Sigmoid colon (tissue), 7 donors: ENCODE results near the gene SHISAL1. TPM values are rescaled to one million over a fixed set of nuclear protein-coding genes. Genes with fewer than 3 reads are reported as not detected.

Source experiments
- DNase-seq: peaks from one replicate; pipeline ENCODE4 v3.0.0-alpha.2; 2019
- H3K27ac ChIP-seq, 4 donors: fragments of 200-600 bp; sonication (generic); one replicate each; pipeline ENCODE4 v1.5.1; 2016 to 2019; ENCODE audit warnings: mild to moderate bottlenecking in 1 of 4
- H3K27me3 ChIP-seq, 3 donors: fragments of 200-600 bp; sonication (generic); one replicate each; pipeline ENCODE4 v1.5.1; 2019; ENCODE audit warnings: mild to moderate bottlenecking in 1 of 3
- H3K36me3 ChIP-seq, 4 donors: fragments of 200-600 bp; sonication (generic); one replicate each; pipeline ENCODE4 v1.5.1; 2016 to 2019
- H3K4me1 ChIP-seq, 4 donors: fragments of 200-600 bp; sonication (generic); one replicate each; pipeline ENCODE4 v1.5.1; 2017 to 2019
- H3K4me3 ChIP-seq, 4 donors: fragments of 200-600 bp; sonication (generic); one replicate each; pipeline ENCODE4 v1.5.1; 2017 to 2019; ENCODE audit warnings: mild to moderate bottlenecking in 2 of 4, moderate library complexity in 1 of 4
- H3K9me3 ChIP-seq, 4 donors: fragments of 200-600 bp in 3 of 4; sonication (generic) in 3 of 4; one replicate each; pipeline versions ENCODE4 v1.5.1 to v1.6.1; 2013 to 2019
- EP300 ChIP-seq, 4 donors: sonication (generic); formaldehyde crosslinking; IDR thresholded peaks; one replicate each; pipeline ENCODE4 v1.6.1; 2017; ENCODE audit warnings: antibody characterized with exemption in 4 of 4
- POLR2A ChIP-seq, 2 donors: fragments of 450-650 bp; IDR thresholded peaks; one replicate each; pipeline ENCODE4 v1.6.1; 2016; ENCODE audit warnings: antibody characterized with exemption in 2 of 2, mild to moderate bottlenecking in 2 of 2, moderate library complexity in 2 of 2
- POLR2AphosphoS5 ChIP-seq, 4 donors: sonication (generic); formaldehyde crosslinking; IDR thresholded peaks; one replicate each; pipeline ENCODE4 v1.6.1; 2017; ENCODE audit warnings: antibody characterized with exemption in 4 of 4
- WGBS, 2 donors: extraction: QIAGEN DNeasy Blood & Tissue Kit; methylation state at CpG; one replicate each; pipeline ENCODE4 v1.1.7; 2013; 5-methylcytosine and 5-hydroxymethylcytosine counted together
- intact Hi-C: fragments of 100-400 bp; cut with DNase I; formaldehyde crosslinking; loops from one replicate; pipeline ENCODE4 v1.15.1; 2023
- polyA plus RNA-seq, 3 donors: library from polyadenylated mRNA; stranded (reverse); fragments of 200-250 nt; gene quantifications; one replicate each; pipeline ENCODE4 v1.2.3, GENCODE V29; 2013
- total RNA-seq, 4 donors: library from RNA; depleted of rRNA; stranded (reverse); fragments of >200 nt; gene quantifications; one replicate each; pipeline ENCODE4 v1.1.0, GENCODE V29; 2016
- TF ChIP-seq, protein P1 (sequence below), 4 experiments: fragments of 450-650 bp in 3 of 4; fragments of 200-600 bp in 1 of 4; IDR thresholded peaks; one replicate each; pipeline ENCODE4 v1.5.1; 2016 to 2019; ENCODE audit warnings: antibody characterized with exemption in 4 of 4, mild to moderate bottlenecking in 3 of 4, moderate library complexity in 2 of 4
- donor health status: healthy with polysubstance abuse.
- donor health status: Bipolar disorder and iron deficiency.
- donor health status: healthy.

The SHISAL1 gene
- total and polyA plus RNA-seq, 7 donors, result 0.23 to 32.4 (median 20.7) TPM

DNA sequence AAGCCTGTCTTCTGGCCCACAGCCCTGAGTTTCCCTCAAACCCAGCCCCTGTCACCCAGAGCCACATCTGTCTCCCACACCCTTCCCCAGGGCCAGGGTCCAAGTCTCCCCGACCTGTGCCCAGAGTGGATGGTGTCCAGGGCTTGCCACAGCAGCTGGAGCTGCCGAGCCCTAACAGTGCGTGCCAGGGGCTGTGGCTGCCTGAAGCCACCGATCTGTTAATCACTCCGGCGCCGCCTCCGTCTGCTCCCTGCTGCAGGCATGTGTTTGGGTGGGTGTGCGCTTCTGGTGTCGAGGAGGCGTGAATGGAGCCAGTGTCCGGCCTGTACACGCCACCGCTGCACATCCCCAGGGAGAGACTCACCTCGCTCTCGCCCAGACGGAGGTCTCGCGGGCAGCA is 26.1 kb downstream of the SHISAL1 start:
- no peaks in the 10 kb centered on the region for H3K9me3 ChIP-seq
- no peak overlapping the region for H3K4me3 ChIP-seq
- H3K4me1 ChIP-seq, result peaks cover 0 to 11% (median 2%) of the 10 kb centered on the region in 4 donors

DNA sequence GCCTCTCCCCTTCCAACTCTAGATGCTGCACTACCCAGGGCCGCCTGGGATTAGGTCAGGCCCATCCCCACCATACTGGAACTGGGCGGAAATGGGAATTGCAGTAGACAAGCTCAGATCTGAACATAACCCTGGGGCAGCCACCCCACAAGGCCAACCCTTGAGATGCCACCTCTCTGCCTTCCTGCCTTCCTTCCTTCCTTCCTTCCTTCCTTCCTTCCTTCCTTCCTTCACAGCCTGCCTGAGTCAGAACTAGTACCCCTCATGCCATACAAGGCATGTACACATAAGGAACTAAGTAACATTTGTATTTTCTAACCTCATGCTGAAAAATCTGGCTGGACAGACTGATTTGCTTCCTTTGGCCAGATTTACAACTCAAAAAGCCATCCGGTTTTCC is 28.0 kb downstream of the SHISAL1 start:
- no peak for DNase-seq
- Histone ChIP-seq H3K36me3 (peaks cover 0 to 30% (median 2%) of the 10 kb centered on the region in 4 donors), H3K9me3 (no peaks in the 10 kb centered on the region), H3K27me3 (no peaks in the 10 kb centered on the region), H3K4me1 (peaks cover 0 to 8% (median 0%) of the 10 kb centered on the region in 4 donors), H3K27ac (no peak overlapping the region), H3K4me3 (no peak overlapping the region)
- intact Hi-C loops, result no loop called here
- 66 to 74% methylated on average over 3 of the region's 3 CpGs for WGBS, 2 donors
- TF ChIP-seq POLR2AphosphoS5 (IDR thresholded peaks at IDR 0.05) (no peak), EP300 (IDR thresholded peaks at IDR 0.05) (no peak), POLR2A (IDR thresholded peaks at IDR 0.05) (no peak)
- TF ChIP-seq, protein P1, sequence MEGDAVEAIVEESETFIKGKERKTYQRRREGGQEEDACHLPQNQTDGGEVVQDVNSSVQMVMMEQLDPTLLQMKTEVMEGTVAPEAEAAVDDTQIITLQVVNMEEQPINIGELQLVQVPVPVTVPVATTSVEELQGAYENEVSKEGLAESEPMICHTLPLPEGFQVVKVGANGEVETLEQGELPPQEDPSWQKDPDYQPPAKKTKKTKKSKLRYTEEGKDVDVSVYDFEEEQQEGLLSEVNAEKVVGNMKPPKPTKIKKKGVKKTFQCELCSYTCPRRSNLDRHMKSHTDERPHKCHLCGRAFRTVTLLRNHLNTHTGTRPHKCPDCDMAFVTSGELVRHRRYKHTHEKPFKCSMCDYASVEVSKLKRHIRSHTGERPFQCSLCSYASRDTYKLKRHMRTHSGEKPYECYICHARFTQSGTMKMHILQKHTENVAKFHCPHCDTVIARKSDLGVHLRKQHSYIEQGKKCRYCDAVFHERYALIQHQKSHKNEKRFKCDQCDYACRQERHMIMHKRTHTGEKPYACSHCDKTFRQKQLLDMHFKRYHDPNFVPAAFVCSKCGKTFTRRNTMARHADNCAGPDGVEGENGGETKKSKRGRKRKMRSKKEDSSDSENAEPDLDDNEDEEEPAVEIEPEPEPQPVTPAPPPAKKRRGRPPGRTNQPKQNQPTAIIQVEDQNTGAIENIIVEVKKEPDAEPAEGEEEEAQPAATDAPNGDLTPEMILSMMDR (IDR thresholded peaks at IDR 0.05), result no peak

More for the DNA sequence above, 26.1 kb downstream of the SHISAL1 start:
- DNase-seq, result no peak
- Histone ChIP-seq H3K27ac (no peak overlapping the region), H3K36me3 (peaks cover 0 to 30% (median 2%) of the 10 kb centered on the region in 4 donors), H3K27me3 (no peaks in the 10 kb centered on the region)
- intact Hi-C loops, result no loop called here
- WGBS, 2 donors, result 78 to 88% methylated on average over 19 of the region's 19 CpGs
- TF ChIP-seq EP300 (IDR thresholded peaks at IDR 0.05) (no peak), POLR2A (IDR thresholded peaks at IDR 0.05) (no peak), POLR2AphosphoS5 (IDR thresholded peaks at IDR 0.05) (no peak)
- TF ChIP-seq, protein P1 (IDR thresholded peaks at IDR 0.05), result no peak

DNA sequence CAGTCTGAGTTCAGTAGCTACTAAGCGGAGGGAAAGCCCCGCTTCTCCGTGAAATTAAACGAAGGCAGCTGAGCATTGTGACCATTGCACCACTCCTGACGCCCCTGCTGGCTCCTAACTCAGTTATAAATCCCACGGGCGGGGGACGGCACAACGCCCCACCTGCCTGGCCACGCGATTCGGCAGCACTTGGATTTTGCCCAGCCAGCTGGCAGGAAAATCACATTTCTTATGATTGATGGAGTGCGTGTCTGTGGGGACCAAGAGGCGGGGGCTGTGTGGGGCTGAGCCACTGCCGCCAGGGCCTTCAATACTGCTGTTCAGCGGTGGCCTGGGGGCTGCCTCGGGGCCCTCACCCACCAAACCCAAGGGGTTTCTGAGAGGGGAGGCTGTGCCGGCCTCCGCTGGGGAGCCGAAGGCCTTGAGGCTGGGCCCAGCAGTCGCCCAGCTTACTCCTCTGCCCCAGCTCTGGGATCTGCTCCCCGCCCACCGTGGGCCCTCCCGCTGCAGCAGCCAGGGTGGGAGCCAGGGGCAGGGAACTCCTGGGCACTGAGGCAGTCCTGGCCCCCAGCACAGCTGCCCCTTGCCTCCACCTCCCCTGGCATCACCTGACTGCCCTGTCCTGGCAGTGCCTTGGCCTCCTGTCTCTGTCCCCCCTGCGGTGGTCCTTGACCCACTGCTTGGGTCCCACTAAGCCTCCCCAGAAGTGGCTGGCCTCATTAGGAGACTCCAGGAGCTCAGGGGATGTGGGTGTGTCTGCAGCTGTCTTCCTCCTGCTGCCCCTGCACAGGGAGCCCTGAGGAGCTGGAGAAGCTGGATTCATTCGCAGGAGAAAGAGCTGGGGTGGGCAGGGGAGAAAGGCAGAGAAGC is 30.7 kb downstream of the SHISAL1 start:
- H3K4me1 ChIP-seq, result peaks cover 0 to 8% (median 0%) of the 10 kb centered on the region in 4 donors
- H3K27me3 ChIP-seq, result no peaks in the 10 kb centered on the region
- no peak for DNase-seq
- peaks cover 0 to 30% (median 0%) of the 10 kb centered on the region in 4 donors for H3K36me3 ChIP-seq
- H3K27ac ChIP-seq, result no peak overlapping the region
- 60 to 80% methylated on average over 26 of the region's 26 CpGs for WGBS, 2 donors
- H3K4me3 ChIP-seq, result no peak overlapping the region
- H3K9me3 ChIP-seq, result no peaks in the 10 kb centered on the region
- TF ChIP-seq, protein P1 (IDR thresholded peaks at IDR 0.05), result no peak
- no peak for TF ChIP-seq EP300 (IDR thresholded peaks at IDR 0.05)
- TF ChIP-seq POLR2AphosphoS5 (IDR thresholded peaks at IDR 0.05), result no peak
- TF ChIP-seq POLR2A (IDR thresholded peaks at IDR 0.05), result no peak
- intact Hi-C loops, result no loop called here

DNA sequence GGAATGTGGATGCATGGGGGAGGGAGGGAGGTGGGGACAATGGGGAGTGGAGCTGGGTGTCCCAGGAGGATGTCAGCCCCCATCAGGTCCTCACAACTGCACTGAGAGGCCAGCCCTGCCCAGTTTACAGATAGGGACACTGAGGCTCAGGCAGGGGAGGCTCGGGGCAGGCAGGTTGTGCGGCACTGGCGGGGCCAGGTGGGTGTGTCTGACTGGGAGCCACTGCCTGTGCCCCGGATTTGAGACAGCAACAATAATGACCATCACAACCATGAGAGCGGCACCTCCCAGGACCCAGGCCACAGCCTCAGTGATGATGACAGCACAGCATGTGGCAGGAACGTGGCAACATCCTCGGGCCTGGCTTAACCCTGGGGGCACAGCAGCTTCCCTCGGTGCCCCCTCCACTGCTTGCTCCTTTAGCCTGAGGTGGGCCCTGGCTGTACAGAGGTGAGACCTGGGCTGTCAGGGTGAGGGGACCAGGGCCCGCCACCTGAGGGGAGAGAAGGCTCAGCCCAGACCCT is 32.0 kb downstream of the SHISAL1 start:
- intact Hi-C loops, result no loop called here
- Histone ChIP-seq H3K4me1 (peaks cover 0 to 8% (median 0%) of the 10 kb centered on the region in 4 donors), H3K27me3 (no peaks in the 10 kb centered on the region), H3K9me3 (no peaks in the 10 kb centered on the region), H3K36me3 (peaks cover 0 to 25% (median 0%) of the 10 kb centered on the region in 4 donors), H3K4me3 (no peak overlapping the region), H3K27ac (no peak overlapping the region)
- DNase-seq, result no peak
- 73 to 87% methylated on average over 9 of the region's 9 CpGs for WGBS, 2 donors
- TF ChIP-seq POLR2AphosphoS5 (IDR thresholded peaks at IDR 0.05), result no peak
- no peak for TF ChIP-seq EP300 (IDR thresholded peaks at IDR 0.05)
- TF ChIP-seq POLR2A (IDR thresholded peaks at IDR 0.05), result no peak
- TF ChIP-seq, protein P1 (IDR thresholded peaks at IDR 0.05), result no peak
